Measurements from ENCODE around the gene RABEP2. TPM values are rescaled to one million over a fixed set of nuclear protein-coding genes. Genes with fewer than 3 reads are reported as not detected.
"Not testable (repeated sequence)": the region's sequence is repeated elsewhere in the genome, so short reads cannot be mapped to it uniquely, and the experiment has no call there.

Gene RABEP2
- polyA plus RNA-seq, 1 donor (not counting 4 experiments of a cell fraction or from before 2014, with no cell fraction given), result 8.7 TPM

- dilution Hi-C loops (cut with MboI; ENCODE audit: extremely low pct_ligation_motif_present, low sequenced_read_pairs), result no loop called here
- DNase-seq (ENCODE audit: low read depth, low spot score) (no peak), FAIRE-seq (no peak)
- Histone ChIP-seq H3K9ac (ENCODE audit: control insufficient read depth, extremely low read depth, insufficient read depth, low read length) (no peak overlapping the region), H3K4me3 (ENCODE audit: control insufficient read depth in 2 of 3, extremely low read depth in 1 of 3, insufficient read depth in 2 of 3, low read depth in 1 of 3, low read length in 3 of 3) (no peak overlapping the region), H3K36me3 (ENCODE audit: control insufficient read depth in 2 of 2, extremely low read depth in 1 of 2, insufficient read depth in 2 of 2, low read length in 2 of 2) (no peaks in the 10 kb centered on the region), H3K4me1 (ENCODE audit: control insufficient read depth, extremely low read depth, insufficient read depth, low read length) (no peaks in the 10 kb centered on the region), H3K27me3 (ENCODE audit: control insufficient read depth, extremely low read depth, insufficient read depth, low read length) (no peaks in the 10 kb centered on the region), H3K4me2 (ENCODE audit: control insufficient read depth, extremely low read depth, insufficient read depth, low read depth, low read length) (no peak overlapping the region), H2AFZ (ENCODE audit: control insufficient read depth, low read length) (no peak overlapping the region), H3K9me3 (ENCODE audit: control insufficient read depth, low read depth, low read length) (no peaks in the 10 kb centered on the region), H3K79me2 (ENCODE audit: control insufficient read depth, insufficient read depth, low read length) (no peaks in the 10 kb centered on the region), H4K20me1 (ENCODE audit: control insufficient read depth, extremely low read depth, insufficient read depth, low read length) (no peaks in the 10 kb centered on the region), H3K27ac (ENCODE audit: control insufficient read depth, insufficient read depth, low read length) (no peak overlapping the region), H3K9me1 (ENCODE audit: control insufficient read depth, extremely low read depth, insufficient read depth, low read length) (no peaks in the 10 kb centered on the region)
- TF ChIP-seq EZH2 (IDR thresholded peaks at IDR 0.05; ENCODE audit: low read length) (no peak), CTCF (optimal IDR thresholded peaks at IDR 0.05 in 1 of 3, IDR thresholded peaks at IDR 0.05 in 1 of 3, conservative IDR thresholded peaks at IDR 0.05 in 1 of 3; ENCODE audit: extremely low read depth in 1 of 3, insufficient read depth in 2 of 3, low read length in 3 of 3) (no peak)
These were observed 32.8 kb downstream of the RABEP2 start for GRCh38 chr16:28891964-28892890.

- H3K9ac ChIP-seq (ENCODE audit: control insufficient read depth, extremely low read depth, insufficient read depth, low read length); H3K9me3 ChIP-seq (ENCODE audit: control insufficient read depth, low read depth, low read length); H3K27ac ChIP-seq (ENCODE audit: control insufficient read depth, insufficient read depth, low read length); H3K36me3 ChIP-seq (ENCODE audit: control insufficient read depth in 2 of 2, extremely low read depth in 1 of 2, insufficient read depth in 2 of 2, low read length in 2 of 2); H3K4me3 ChIP-seq (ENCODE audit: control insufficient read depth in 2 of 3, extremely low read depth in 1 of 3, insufficient read depth in 2 of 3, low read depth in 1 of 3, low read length in 3 of 3); H2AFZ ChIP-seq (ENCODE audit: control insufficient read depth, low read length); H3K27me3 ChIP-seq (ENCODE audit: control insufficient read depth, extremely low read depth, insufficient read depth, low read length); dilution Hi-C loops (cut with MboI; ENCODE audit: extremely low pct_ligation_motif_present, low sequenced_read_pairs); DNase-seq (ENCODE audit: low read depth, low spot score); H3K9me1 ChIP-seq (ENCODE audit: control insufficient read depth, extremely low read depth, insufficient read depth, low read length); H3K4me2 ChIP-seq (ENCODE audit: control insufficient read depth, extremely low read depth, insufficient read depth, low read depth, low read length); H3K79me2 ChIP-seq (ENCODE audit: control insufficient read depth, insufficient read depth, low read length); FAIRE-seq; H4K20me1 ChIP-seq (ENCODE audit: control insufficient read depth, extremely low read depth, insufficient read depth, low read length); H3K4me1 ChIP-seq (ENCODE audit: control insufficient read depth, extremely low read depth, insufficient read depth, low read length): not testable (repeated sequence)
These were observed 34.7 kb downstream of the RABEP2 start for GRCh38 chr16:28890355-28890754.
